HepG2 (cell line): ENCODE measurements around the gene MPHOSPH8. TPM values are rescaled to one million over a fixed set of nuclear protein-coding genes. Genes with fewer than 3 reads are reported as not detected.
A peak's percentile ranks its signal among the peaks of the same experiment; 100 is the strongest.

Experiments used
- CCAR2 ChIP-seq: fragments of 200-400 bp; formaldehyde crosslinking; optimal IDR thresholded peaks from 2 replicates; pipeline ENCODE3; 2018; ENCODE audit warnings: low read depth, mild to moderate bottlenecking, low read length, moderate library complexity
- FOXC1 ChIP-seq: sonication (generic); formaldehyde crosslinking; IDR thresholded peaks from 2 replicates; pipeline ENCODE4 v1.8.0; 2022; ENCODE audit warnings: mild to moderate bottlenecking, missing genetic modification reagents, borderline replicate concordance
- HCFC1 ChIP-seq: fragments of 150-350 bp; IDR thresholded peaks from 2 replicates; pipeline ENCODE4 v1.6.1; 2014; ENCODE audit warnings: low read depth, low read length
- IKZF4 ChIP-seq: sonication (generic); formaldehyde crosslinking; IDR thresholded peaks from 2 replicates; pipeline ENCODE4 v1.5.1; 2020; ENCODE audit warnings: borderline replicate concordance, mild to moderate bottlenecking, low read depth, missing genetic modification reagents; ENCODE audit errors: not compliant biosample characterization
- MED1 ChIP-seq: sonication (generic); formaldehyde crosslinking; IDR thresholded peaks from 2 replicates; pipeline ENCODE4 v1.4.0; 2020; ENCODE audit warnings: missing genetic modification reagents
- MXI1 ChIP-seq: IDR thresholded peaks from 3 replicates; pipeline ENCODE4 v1.6.1; 2012; ENCODE audit warnings: low read depth, low read length, inconsistent platforms, borderline replicate concordance
- SMARCE1 ChIP-seq: fragments of 450-650 bp; IDR thresholded peaks from 2 replicates; pipeline ENCODE4 v1.6.1; 2017; ENCODE audit warnings: borderline replicate concordance
- ZFP37 ChIP-seq: sonication (generic); formaldehyde crosslinking; IDR thresholded peaks from 2 replicates; pipeline ENCODE4 v1.4.0; 2020; ENCODE audit warnings: missing genetic modification reagents, borderline replicate concordance
- ZNF276 ChIP-seq: sonication (generic); formaldehyde crosslinking; IDR thresholded peaks from 2 replicates; pipeline ENCODE4 v1.4.0; 2020; ENCODE audit warnings: mild to moderate bottlenecking, low read depth, missing genetic modification reagents
- ZNF615 ChIP-seq: sonication (generic); formaldehyde crosslinking; IDR thresholded peaks from 2 replicates; pipeline ENCODE4 v1.5.0; 2020; ENCODE audit warnings: mild to moderate bottlenecking, missing genetic modification reagents, borderline replicate concordance
- ZNF710 ChIP-seq: sonication (generic); formaldehyde crosslinking; IDR thresholded peaks from 2 replicates; pipeline ENCODE4 v1.5.0; 2020; ENCODE audit warnings: mild to moderate bottlenecking, missing genetic modification reagents, borderline replicate concordance
- polyA plus RNA-seq, 8 experiments: library from polyadenylated mRNA; depleted of rRNA in 3 of 8; stranded (reverse) in 7 of 8; unstranded in 1 of 8; fragments of >200 nt; fragmentation: Illumina TruSeq in 4 of 8; extraction: Trizol in 4 of 8; gene quantifications; 2 replicates each; pipeline versions ENCODE4 v1.2.1 to v1.2.3, GENCODE V29; 2011 to 2016; ENCODE audit warnings: low read depth in 4 of 8, missing spikeins in 1 of 8, mixed read lengths in 1 of 8; ENCODE audit not compliant: insufficient read depth in 1 of 8
- total RNA-seq, 5 experiments: library from RNA; depleted of rRNA; stranded (reverse); fragments of >200 nt; fragmentation: Illumina TruSeq; extraction: Trizol; gene quantifications; 2 replicates each; pipeline ENCODE4 v1.2.3, GENCODE V29; 2016; ENCODE audit warnings: low read depth in 1 of 5
- TF ChIP-seq, protein P1 (sequence below): sonication (generic); formaldehyde crosslinking; IDR thresholded peaks from 2 replicates; pipeline ENCODE4 v1.4.0; 2020; ENCODE audit warnings: missing genetic modification reagents, borderline replicate concordance
- TF ChIP-seq, protein P2 (sequence below): conservative IDR thresholded peaks from 2 replicates; pipeline ENCODE4 v1.6.1; 2018; ENCODE audit warnings: missing genetic modification reagents
- TF ChIP-seq, protein P3 (sequence below): sonication (generic); formaldehyde crosslinking; IDR thresholded peaks from 2 replicates; pipeline ENCODE4 v1.5.0; 2020; ENCODE audit warnings: mild to moderate bottlenecking, missing genetic modification reagents
- TF ChIP-seq, protein P4 (sequence below): sonication (generic); formaldehyde crosslinking; IDR thresholded peaks from 2 replicates; pipeline ENCODE4 v1.4.0; 2020; ENCODE audit warnings: missing genetic modification reagents, borderline replicate concordance

MPHOSPH8 gene
- total and polyA plus RNA-seq, 2 of the 13 experiments (the other 11 are each of a cell fraction or from before 2014, with no cell fraction given): 17.3 to 20.9 TPM

DNA sequence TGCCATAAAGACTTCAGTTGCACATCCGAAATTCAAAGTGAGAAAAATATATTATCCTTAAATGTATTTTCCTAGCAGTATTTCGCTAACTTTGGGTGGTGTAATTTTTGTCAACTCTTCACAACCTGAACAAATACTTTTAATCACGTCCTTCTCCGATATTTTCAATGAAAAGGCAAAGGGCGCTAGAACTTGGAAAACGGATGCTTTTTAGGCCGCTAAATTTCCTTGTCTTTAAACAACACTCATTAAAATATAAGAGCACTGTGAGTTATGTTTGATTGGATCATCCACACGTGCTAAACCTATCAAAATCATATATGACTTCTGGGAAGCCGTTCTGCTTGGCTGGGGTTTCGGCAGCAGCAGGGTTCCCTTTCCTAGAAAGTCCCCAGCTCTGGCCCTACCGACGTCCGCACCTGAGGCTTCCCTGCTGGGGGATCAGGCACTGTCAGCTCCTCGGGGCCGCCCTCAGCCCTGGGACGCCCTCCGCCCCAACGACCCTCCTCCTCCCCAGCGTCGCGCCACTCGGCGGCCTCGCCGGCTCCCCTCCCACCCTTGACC is 462 bp upstream of the MPHOSPH8 start (continued):
- TF ChIP-seq, protein P1, sequence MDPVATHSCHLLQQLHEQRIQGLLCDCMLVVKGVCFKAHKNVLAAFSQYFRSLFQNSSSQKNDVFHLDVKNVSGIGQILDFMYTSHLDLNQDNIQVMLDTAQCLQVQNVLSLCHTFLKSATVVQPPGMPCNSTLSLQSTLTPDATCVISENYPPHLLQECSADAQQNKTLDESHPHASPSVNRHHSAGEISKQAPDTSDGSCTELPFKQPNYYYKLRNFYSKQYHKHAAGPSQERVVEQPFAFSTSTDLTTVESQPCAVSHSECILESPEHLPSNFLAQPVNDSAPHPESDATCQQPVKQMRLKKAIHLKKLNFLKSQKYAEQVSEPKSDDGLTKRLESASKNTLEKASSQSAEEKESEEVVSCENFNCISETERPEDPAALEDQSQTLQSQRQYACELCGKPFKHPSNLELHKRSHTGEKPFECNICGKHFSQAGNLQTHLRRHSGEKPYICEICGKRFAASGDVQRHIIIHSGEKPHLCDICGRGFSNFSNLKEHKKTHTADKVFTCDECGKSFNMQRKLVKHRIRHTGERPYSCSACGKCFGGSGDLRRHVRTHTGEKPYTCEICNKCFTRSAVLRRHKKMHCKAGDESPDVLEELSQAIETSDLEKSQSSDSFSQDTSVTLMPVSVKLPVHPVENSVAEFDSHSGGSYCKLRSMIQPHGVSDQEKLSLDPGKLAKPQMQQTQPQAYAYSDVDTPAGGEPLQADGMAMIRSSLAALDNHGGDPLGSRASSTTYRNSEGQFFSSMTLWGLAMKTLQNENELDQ (CRISPR knock-in tag): no peak
- TF ChIP-seq ZNF710: no peak
- TF ChIP-seq, protein P2, sequence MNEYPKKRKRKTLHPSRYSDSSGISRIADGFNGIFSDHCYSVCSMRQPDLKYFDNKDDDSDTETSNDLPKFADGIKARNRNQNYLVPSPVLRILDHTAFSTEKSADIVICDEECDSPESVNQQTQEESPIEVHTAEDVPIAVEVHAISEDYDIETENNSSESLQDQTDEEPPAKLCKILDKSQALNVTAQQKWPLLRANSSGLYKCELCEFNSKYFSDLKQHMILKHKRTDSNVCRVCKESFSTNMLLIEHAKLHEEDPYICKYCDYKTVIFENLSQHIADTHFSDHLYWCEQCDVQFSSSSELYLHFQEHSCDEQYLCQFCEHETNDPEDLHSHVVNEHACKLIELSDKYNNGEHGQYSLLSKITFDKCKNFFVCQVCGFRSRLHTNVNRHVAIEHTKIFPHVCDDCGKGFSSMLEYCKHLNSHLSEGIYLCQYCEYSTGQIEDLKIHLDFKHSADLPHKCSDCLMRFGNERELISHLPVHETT (CRISPR knock-in tag): 0 out of 2 replicates have a peak, but pooled peaks have one; percentile 19
- TF ChIP-seq, protein P3, sequence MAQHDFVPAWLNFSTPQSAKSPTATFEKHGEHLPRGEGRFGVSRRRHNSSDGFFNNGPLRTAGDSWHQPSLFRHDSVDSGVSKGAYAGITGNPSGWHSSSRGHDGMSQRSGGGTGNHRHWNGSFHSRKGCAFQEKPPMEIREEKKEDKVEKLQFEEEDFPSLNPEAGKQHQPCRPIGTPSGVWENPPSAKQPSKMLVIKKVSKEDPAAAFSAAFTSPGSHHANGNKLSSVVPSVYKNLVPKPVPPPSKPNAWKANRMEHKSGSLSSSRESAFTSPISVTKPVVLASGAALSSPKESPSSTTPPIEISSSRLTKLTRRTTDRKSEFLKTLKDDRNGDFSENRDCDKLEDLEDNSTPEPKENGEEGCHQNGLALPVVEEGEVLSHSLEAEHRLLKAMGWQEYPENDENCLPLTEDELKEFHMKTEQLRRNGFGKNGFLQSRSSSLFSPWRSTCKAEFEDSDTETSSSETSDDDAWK: no peak
- TF ChIP-seq, protein P4, sequence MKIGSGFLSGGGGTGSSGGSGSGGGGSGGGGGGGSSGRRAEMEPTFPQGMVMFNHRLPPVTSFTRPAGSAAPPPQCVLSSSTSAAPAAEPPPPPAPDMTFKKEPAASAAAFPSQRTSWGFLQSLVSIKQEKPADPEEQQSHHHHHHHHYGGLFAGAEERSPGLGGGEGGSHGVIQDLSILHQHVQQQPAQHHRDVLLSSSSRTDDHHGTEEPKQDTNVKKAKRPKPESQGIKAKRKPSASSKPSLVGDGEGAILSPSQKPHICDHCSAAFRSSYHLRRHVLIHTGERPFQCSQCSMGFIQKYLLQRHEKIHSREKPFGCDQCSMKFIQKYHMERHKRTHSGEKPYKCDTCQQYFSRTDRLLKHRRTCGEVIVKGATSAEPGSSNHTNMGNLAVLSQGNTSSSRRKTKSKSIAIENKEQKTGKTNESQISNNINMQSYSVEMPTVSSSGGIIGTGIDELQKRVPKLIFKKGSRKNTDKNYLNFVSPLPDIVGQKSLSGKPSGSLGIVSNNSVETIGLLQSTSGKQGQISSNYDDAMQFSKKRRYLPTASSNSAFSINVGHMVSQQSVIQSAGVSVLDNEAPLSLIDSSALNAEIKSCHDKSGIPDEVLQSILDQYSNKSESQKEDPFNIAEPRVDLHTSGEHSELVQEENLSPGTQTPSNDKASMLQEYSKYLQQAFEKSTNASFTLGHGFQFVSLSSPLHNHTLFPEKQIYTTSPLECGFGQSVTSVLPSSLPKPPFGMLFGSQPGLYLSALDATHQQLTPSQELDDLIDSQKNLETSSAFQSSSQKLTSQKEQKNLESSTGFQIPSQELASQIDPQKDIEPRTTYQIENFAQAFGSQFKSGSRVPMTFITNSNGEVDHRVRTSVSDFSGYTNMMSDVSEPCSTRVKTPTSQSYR: peak; percentile 27; the same call in 1 of the 2 replicates
- no peak for TF ChIP-seq CCAR2
- TF ChIP-seq ZFP37 (CRISPR knock-in tag): no peak
- no peak for TF ChIP-seq SMARCE1
- no peak for TF ChIP-seq HCFC1
- TF ChIP-seq ZNF615 (CRISPR knock-in tag): no peak
- TF ChIP-seq ZNF276: no peak
- peak; percentile 45; the same call in 1 of the 3 replicates for TF ChIP-seq MXI1
- 0 out of 2 replicates have a peak, but pooled peaks have one; percentile 13 for TF ChIP-seq FOXC1 (CRISPR knock-in tag)
- no peak for TF ChIP-seq IKZF4
- TF ChIP-seq MED1 (CRISPR knock-in tag): no peak
